ENCODE results near the gene ITSN2. TPM values are rescaled to one million over a fixed set of nuclear protein-coding genes. Genes with fewer than 3 reads are reported as not detected.

Gene ITSN2
- total RNA-seq, 1 donor from 2014 or later = 10.4 TPM

DNA sequence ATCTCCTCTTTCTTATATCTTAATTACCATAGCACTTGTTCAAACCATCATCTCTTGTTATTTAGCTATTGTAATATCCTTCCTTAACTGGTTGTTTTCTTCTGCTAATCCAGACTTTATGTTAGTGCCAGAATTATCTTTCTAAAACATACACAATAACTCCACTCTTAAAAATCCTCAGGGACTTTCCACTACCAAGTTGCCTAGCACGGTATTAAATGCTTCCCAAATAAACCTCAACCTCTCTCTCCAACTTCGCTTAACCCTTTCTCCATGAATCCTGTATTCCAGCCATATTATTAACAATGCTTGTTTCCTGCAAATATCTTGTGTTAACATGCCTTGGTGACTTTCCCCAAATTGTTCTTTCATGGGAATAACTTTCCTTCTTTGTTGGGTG lies 101.0 kb downstream of the ITSN2 start:
- H3K4me2 ChIP-seq = no peak overlapping the region
- DNase-seq (ENCODE audit: low spot score) = no peak
- H3K9me3 ChIP-seq (ENCODE audit: low read depth) = no peaks in the 10 kb centered on the region
- H3K36me3 ChIP-seq = no peaks in the 10 kb centered on the region
- Mint-ChIP-seq H3K27me3 (ENCODE audit: insufficient read depth, low read depth) (no peaks in the 10 kb centered on the region), H3K4me1 (no peaks in the 10 kb centered on the region), H3K27ac (no peak overlapping the region), H3K36me3 (peaks cover 2% of the 10 kb centered on the region), H3K4me3 (no peak overlapping the region), H3K9me3 (no peaks in the 10 kb centered on the region)
- no peak overlapping the region for H3K9ac ChIP-seq
- H3F3A ChIP-seq (ENCODE audit: low read depth) = no peaks in the 10 kb centered on the region
- no peak overlapping the region for H2AFZ ChIP-seq (replicated peaks)
- H3K27me3 ChIP-seq = no peaks in the 10 kb centered on the region
- no peak overlapping the region for H3K4me3 ChIP-seq
- no peaks in the 10 kb centered on the region for H3K79me2 ChIP-seq (ENCODE audit: low read depth)
- no peak overlapping the region for H3K27ac ChIP-seq
- H4K20me1 ChIP-seq (ENCODE audit: low read depth) = no peaks in the 10 kb centered on the region
- H3K4me1 ChIP-seq = peaks cover 4% of the 10 kb centered on the region
- TF ChIP-seq EZH2 (IDR thresholded peaks at IDR 0.05) (no peak), EZH2phosphoT487 (IDR thresholded peaks at IDR 0.05) (no peak)
- TF ChIP-seq, protein P1, sequence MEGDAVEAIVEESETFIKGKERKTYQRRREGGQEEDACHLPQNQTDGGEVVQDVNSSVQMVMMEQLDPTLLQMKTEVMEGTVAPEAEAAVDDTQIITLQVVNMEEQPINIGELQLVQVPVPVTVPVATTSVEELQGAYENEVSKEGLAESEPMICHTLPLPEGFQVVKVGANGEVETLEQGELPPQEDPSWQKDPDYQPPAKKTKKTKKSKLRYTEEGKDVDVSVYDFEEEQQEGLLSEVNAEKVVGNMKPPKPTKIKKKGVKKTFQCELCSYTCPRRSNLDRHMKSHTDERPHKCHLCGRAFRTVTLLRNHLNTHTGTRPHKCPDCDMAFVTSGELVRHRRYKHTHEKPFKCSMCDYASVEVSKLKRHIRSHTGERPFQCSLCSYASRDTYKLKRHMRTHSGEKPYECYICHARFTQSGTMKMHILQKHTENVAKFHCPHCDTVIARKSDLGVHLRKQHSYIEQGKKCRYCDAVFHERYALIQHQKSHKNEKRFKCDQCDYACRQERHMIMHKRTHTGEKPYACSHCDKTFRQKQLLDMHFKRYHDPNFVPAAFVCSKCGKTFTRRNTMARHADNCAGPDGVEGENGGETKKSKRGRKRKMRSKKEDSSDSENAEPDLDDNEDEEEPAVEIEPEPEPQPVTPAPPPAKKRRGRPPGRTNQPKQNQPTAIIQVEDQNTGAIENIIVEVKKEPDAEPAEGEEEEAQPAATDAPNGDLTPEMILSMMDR (IDR thresholded peaks at IDR 0.05) = no peak

GRCh38 chr2:24258718-24259117 lies 101.6 kb downstream of the ITSN2 start:
- H3K9me3 Mint-ChIP-seq = no peaks in the 10 kb centered on the region
- H2AFZ ChIP-seq (replicated peaks) = no peak overlapping the region
- H3K27ac Mint-ChIP-seq = no peak overlapping the region
- no peak overlapping the region for H3K4me3 Mint-ChIP-seq
- TF ChIP-seq EZH2phosphoT487 (IDR thresholded peaks at IDR 0.05) (no peak), EZH2 (IDR thresholded peaks at IDR 0.05) (no peak)
- TF ChIP-seq, protein P1 (IDR thresholded peaks at IDR 0.05) = no peak
- H3K9me3 ChIP-seq (ENCODE audit: low read depth) = no peaks in the 10 kb centered on the region
- no peaks in the 10 kb centered on the region for H3K79me2 ChIP-seq (ENCODE audit: low read depth)
- no peaks in the 10 kb centered on the region for H3K4me1 Mint-ChIP-seq
- H3K27me3 ChIP-seq = no peaks in the 10 kb centered on the region
- no peaks in the 10 kb centered on the region for H3K36me3 ChIP-seq
- no peak overlapping the region for H3K27ac ChIP-seq
- H3K36me3 Mint-ChIP-seq = peaks cover 2% of the 10 kb centered on the region
- H3K4me3 ChIP-seq = no peak overlapping the region
- DNase-seq (ENCODE audit: low spot score) = no peak
- H3K27me3 Mint-ChIP-seq (ENCODE audit: insufficient read depth, low read depth) = no peaks in the 10 kb centered on the region
- H3K4me2 ChIP-seq = no peak overlapping the region
- H3K9ac ChIP-seq = no peak overlapping the region
- H4K20me1 ChIP-seq (ENCODE audit: low read depth) = no peaks in the 10 kb centered on the region
- peaks cover 4% of the 10 kb centered on the region for H3K4me1 ChIP-seq
- no peaks in the 10 kb centered on the region for H3F3A ChIP-seq (ENCODE audit: low read depth)

- Mint-ChIP-seq H3K4me1 (no peaks in the 10 kb centered on the region), H3K4me3 (no peak overlapping the region), H3K27ac (no peak overlapping the region), H3K36me3 (peaks cover 2% of the 10 kb centered on the region), H3K27me3 (ENCODE audit: insufficient read depth, low read depth) (no peaks in the 10 kb centered on the region), H3K9me3 (no peaks in the 10 kb centered on the region)
- H3K9me3 ChIP-seq (ENCODE audit: low read depth) = no peaks in the 10 kb centered on the region
- no peaks in the 10 kb centered on the region for H3K27me3 ChIP-seq
- no peak for TF ChIP-seq EZH2 (IDR thresholded peaks at IDR 0.05)
- TF ChIP-seq, protein P1 (IDR thresholded peaks at IDR 0.05) = no peak
- TF ChIP-seq EZH2phosphoT487 (IDR thresholded peaks at IDR 0.05) = no peak
- no peaks in the 10 kb centered on the region for H3K36me3 ChIP-seq
- no peak overlapping the region for H3K9ac ChIP-seq
- H3K27ac ChIP-seq = no peak overlapping the region
- no peaks in the 10 kb centered on the region for H4K20me1 ChIP-seq (ENCODE audit: low read depth)
- H3K4me3 ChIP-seq = no peak overlapping the region
- H3K4me2 ChIP-seq = no peak overlapping the region
- H3F3A ChIP-seq (ENCODE audit: low read depth) = no peaks in the 10 kb centered on the region
- H3K79me2 ChIP-seq (ENCODE audit: low read depth) = no peaks in the 10 kb centered on the region
- H3K4me1 ChIP-seq = peaks cover 2% of the 10 kb centered on the region
- no peak overlapping the region for H2AFZ ChIP-seq (replicated peaks)
- no peak for DNase-seq (ENCODE audit: low spot score)
Observed at GRCh38 chr2:24253303-24253919, 106.9 kb downstream of the ITSN2 start.

Measured in neural progenitor cell (in vitro differentiated cells).